ENCODE measurements around the gene MDN1. TPM values are rescaled to one million over a fixed set of nuclear protein-coding genes. Genes with fewer than 3 reads are reported as not detected.

MDN1 gene
- total and polyA plus RNA-seq, 8 donors: 5.5 to 69.2 (median 17.7) TPM

- H3K4me1 ChIP-seq: no peaks in the 10 kb centered on the region
- H3K36me3 ChIP-seq: no peaks in the 10 kb centered on the region
- H3K27ac ChIP-seq: no peak overlapping the region
- WGBS, 5 donors: 69 to 77% (median 70%) methylated on average over 7 of the region's 7 CpGs
- DNase-seq: peak in 1 of 2 donors; percentile 7
- intact Hi-C loops (cut with DNase I; ENCODE audit: low total_unique reads): no loop called here
- H3K27me3 ChIP-seq: no peaks in the 10 kb centered on the region
- no peaks in the 10 kb centered on the region for H3K9me3 ChIP-seq
- no peak for TF ChIP-seq POLR2AphosphoS5 (IDR thresholded peaks at IDR 0.05)
- no peak for TF ChIP-seq POLR2A (IDR thresholded peaks at IDR 0.05)
- TF ChIP-seq CTCF (IDR thresholded peaks at IDR 0.05): no peak
- no peak for TF ChIP-seq EP300 (IDR thresholded peaks at IDR 0.05)
- no peak overlapping the region for H3K4me3 ChIP-seq
Observed at GRCh38 chr6:89599727-89600126, 219.9 kb downstream of the MDN1 start.

- Histone ChIP-seq H3K27me3 (no peaks in the 10 kb centered on the region), H3K4me3 (no peak overlapping the region), H3K4me1 (no peaks in the 10 kb centered on the region), H3K27ac (no peak overlapping the region), H3K9me3 (no peaks in the 10 kb centered on the region), H3K36me3 (no peaks in the 10 kb centered on the region)
- TF ChIP-seq EP300 (IDR thresholded peaks at IDR 0.05) (no peak), POLR2AphosphoS5 (IDR thresholded peaks at IDR 0.05) (no peak), CTCF (IDR thresholded peaks at IDR 0.05) (no peak), POLR2A (IDR thresholded peaks at IDR 0.05) (no peak)
- WGBS, 5 donors: 20 to 50% (median 27%) methylated on average over 3 of the region's 3 CpGs
- peak in 1 of 2 donors; percentile 65 for DNase-seq
- intact Hi-C loops (cut with DNase I; ENCODE audit: low total_unique reads): no loop called here
Observed at GRCh38 chr6:89597988-89598387, 221.6 kb downstream of the MDN1 start.

- Histone ChIP-seq H3K36me3 (no peaks in the 10 kb centered on the region), H3K4me1 (no peaks in the 10 kb centered on the region), H3K9me3 (no peaks in the 10 kb centered on the region), H3K27ac (no peak overlapping the region), H3K27me3 (no peaks in the 10 kb centered on the region), H3K4me3 (no peak overlapping the region)
- intact Hi-C loops (cut with DNase I; ENCODE audit: low total_unique reads): no loop called here
- TF ChIP-seq POLR2AphosphoS5 (IDR thresholded peaks at IDR 0.05): no peak
- TF ChIP-seq EP300 (IDR thresholded peaks at IDR 0.05): no peak
- TF ChIP-seq CTCF (IDR thresholded peaks at IDR 0.05): no peak
- no peak for TF ChIP-seq POLR2A (IDR thresholded peaks at IDR 0.05)
- DNase-seq: no peak
- 46 to 84% (median 55%) methylated on average over 2 of the region's 2 CpGs for WGBS, 5 donors
Observed at GRCh38 chr6:89597372-89597771, 222.2 kb downstream of the MDN1 start.

- no peaks in the 10 kb centered on the region for H3K9me3 ChIP-seq
- DNase-seq: no peak
- no peaks in the 10 kb centered on the region for H3K36me3 ChIP-seq
- H3K4me1 ChIP-seq: no peaks in the 10 kb centered on the region
- no peaks in the 10 kb centered on the region for H3K27me3 ChIP-seq
- H3K4me3 ChIP-seq: no peak overlapping the region
- TF ChIP-seq POLR2AphosphoS5 (IDR thresholded peaks at IDR 0.05): no peak
- no peak for TF ChIP-seq EP300 (IDR thresholded peaks at IDR 0.05)
- no peak for TF ChIP-seq POLR2A (IDR thresholded peaks at IDR 0.05)
- TF ChIP-seq CTCF (IDR thresholded peaks at IDR 0.05): no peak
- WGBS, 5 donors: 88 to 94% (median 92%) methylated on average over 1 of the region's 1 CpG
- intact Hi-C loops (cut with DNase I; ENCODE audit: low total_unique reads): no loop called here
- H3K27ac ChIP-seq: no peak overlapping the region
Observed at GRCh38 chr6:89596484-89596883, 223.1 kb downstream of the MDN1 start.

Measured in stomach (tissue), 9 donors.